ENCODE data around the gene MCUB.
A peak's percentile ranks its signal among the peaks of the same experiment; 100 is the strongest.
"Not testable (repeated sequence)": the region's sequence is repeated elsewhere in the genome, so short reads cannot be mapped to it uniquely, and the experiment has no call there.

The MCUB gene

DNA sequence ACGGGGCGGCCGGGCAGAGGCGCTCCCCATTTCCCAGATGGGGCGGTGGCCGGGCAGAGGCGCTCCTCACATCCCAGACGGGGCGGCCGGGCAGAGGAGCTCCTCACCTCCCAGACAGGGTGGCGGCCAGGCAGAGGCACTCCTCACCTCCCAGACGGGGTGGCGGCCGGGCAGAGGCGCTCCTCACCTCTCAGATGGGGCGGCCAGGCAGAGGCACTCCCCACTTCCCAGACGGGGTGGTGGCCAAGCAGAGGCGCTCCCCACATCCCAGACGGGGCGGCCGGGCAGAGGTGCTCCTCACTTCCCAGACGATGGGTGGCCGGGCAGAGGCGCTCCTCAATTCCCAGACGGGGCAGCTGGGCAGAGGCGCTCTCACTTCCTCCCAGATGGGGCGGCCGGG is 118.4 kb downstream of the MCUB start:
- not testable (repeated sequence) for DNase-seq (ENCODE audit: low read depth, low spot score)

- DNase-seq (ENCODE audit: low read depth, low spot score) = not testable (repeated sequence)
Observed at GRCh38 chr4:109678925-109679324, 118.9 kb downstream of the MCUB start.

- no peak for DNase-seq (ENCODE audit: low read depth, low spot score)
Observed at GRCh38 chr4:109682875-109683274, 122.8 kb downstream of the MCUB start.

DNA sequence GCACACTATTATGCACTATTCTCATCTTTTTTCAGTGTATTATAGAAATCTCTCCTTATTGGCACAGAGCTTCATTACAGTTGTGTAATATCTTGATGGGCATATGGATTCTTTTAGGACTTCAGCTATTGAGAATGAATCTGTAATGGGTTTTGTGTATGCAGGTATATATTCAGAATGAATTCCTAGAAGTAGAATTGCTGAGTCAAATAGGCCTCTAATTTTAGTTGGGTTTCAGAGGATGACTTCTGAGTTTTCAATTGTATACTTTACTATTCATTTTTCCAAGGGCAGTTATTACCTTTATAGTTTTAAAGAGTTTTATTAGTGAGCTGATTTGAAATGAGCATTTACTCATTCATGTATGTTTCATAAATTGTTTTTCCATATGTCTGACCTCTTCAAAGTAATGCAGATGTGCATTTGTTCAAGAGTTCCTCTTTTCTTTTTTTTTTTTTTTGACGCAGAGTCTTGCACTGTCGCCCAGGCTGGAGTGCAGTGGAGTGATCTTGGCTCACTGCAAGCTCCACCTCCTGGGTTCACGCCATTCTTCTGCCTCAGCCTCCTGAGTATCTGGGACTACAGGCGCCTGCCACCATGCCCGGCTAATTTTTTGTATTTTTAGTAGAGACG is 123.7 kb downstream of the MCUB start:
- no peak for DNase-seq (ENCODE audit: low read depth, low spot score)

DNA sequence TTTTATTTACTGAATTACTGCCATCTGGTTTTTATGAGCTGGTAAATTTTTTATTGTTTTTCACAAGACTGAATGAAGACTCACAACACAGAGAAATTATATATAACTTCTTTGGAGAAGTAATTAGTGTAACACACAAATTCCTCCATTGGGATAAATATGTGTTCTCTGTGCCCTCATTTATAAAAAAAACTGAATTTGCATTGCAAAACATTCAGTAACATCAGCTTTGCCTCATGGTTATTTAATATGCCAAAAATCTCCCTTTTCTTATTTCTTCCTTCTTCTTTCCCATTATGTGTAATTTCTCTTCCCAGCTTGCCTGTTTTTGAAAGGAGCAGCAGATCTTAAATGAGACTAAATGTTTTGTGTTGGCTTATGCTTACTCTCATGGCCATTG is 124.7 kb downstream of the MCUB start:
- no peak for DNase-seq (ENCODE audit: low read depth, low spot score)

DNA sequence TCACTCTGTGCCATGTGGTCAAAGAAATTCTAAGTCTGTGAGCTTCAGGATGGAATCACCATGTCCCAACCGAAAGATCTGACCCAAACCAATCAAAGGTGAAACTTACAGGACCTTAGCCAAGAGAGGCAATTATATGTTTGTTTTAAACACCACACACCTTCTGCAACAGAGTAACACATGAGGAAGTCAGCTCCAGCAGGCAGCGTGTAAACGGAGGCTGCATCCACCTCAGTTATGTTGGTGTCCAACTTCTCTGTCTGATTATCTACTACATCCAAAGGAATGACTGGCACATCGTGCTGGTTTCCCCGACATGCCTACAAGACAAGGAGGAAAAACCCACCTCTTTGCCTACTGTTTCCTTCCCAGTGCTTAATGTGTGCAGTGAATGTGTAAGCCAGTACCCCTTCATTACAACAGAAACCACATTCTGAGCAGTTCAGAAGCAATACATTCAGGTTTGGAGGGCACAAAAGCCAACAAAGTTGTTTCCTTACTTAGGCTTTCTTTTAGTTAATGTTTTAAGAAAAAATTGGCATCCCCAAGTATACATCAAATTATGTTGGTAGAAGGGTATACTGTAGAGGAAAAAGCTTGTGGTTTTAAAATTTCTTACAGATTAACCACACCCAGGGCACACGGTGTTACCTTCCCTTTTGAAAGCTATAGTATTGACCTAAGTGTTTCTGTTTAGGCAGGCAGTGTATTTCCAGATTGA is 130.8 kb downstream of the MCUB start:
- DNase-seq (ENCODE audit: low read depth, low spot score) = no peak

GRCh38 chr4:109691411-109691920 is 131.4 kb downstream of the MCUB start:
- DNase-seq (ENCODE audit: low read depth, low spot score) = no peak

- no peak for DNase-seq (ENCODE audit: low read depth, low spot score)
Observed at GRCh38 chr4:109698656-109699055, 138.6 kb downstream of the MCUB start.

- peak; percentile 19 for DNase-seq (ENCODE audit: low read depth, low spot score)
Observed at GRCh38 chr4:109699553-109700225, 139.6 kb downstream of the MCUB start.

DNA sequence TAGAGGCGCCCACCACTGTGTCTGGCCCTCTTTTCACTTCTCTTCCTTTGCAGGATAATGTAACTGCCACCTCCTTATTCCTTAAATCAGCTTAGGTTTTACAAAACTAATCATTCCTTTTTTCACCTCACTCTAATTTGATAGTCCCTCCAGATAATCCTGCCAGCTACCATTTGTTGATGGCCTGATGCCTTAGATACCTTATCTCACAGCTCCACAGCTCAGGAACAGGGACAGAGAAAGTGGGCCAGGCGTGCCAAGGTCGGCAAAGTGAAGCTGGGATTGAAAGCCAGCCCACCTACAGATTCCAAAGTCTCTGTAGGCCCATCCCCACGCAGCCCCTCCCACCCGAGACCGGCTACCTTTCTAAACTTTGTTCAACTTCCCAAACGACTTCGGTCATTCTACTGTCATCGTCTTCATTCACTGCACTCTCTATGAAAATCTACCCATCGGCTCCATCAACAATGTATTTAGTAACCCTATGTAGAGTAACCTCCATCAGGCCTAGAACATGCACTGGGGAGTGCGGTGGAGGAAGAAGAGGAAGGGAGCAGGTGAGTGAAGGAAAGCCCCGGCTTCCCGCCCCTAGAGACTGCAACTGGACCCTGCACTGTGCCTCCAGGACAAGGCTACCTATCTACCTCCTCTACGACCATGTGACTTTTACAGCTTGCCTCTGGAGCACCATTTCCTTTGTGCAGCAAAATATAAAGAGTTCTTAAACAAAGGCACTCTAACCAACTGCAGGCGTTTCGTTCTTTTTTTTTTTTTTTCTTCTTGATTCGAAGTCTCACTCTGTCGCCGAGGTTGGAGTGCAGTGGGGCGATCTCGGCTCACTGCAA is 141.7 kb downstream of the MCUB start:
- DNase-seq (ENCODE audit: low read depth, low spot score) = peak; percentile 17

- DNase-seq (ENCODE audit: low read depth, low spot score) = peak; percentile 90
Observed at GRCh38 chr4:109702950-109703663, 143.1 kb downstream of the MCUB start, which contains the start of gene CASP6. Gene CASP6, minus strand, starts transcription at chr4:109703445. Its CDS starts 50 bp downstream, at chr4:109703395.

DNA sequence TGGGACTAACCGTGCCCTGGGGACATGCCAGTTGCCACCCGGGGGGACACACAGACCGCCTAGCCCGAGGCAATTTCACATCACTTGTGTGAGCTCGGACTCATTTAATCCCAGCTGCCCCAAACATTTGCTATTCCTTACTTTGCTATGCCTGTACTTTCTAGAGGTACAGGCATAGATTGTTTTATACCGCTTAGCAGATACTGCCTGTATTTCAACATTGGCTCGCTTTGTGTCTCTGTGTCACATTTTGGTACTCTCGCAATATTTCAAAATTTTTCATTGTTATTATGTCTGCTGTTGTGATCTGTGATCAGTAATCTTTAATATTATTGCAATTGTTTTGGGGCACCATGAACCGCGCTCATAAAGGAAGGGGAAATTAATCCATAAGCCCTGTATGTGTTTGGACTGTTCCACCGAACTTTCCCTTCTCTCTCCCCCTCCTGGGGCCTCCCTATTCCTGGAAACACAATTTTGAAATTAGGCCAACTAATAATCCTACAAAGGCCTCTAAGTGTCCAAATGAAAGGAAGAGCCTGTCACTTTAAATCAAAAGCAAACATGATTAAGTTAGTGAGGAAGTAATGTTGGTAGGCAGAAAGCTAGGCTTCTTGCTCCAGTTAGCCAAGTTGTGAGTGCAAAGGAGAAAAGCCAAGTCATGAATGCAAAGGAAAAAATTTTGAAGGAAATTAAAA is 143.8 kb downstream of the MCUB start:
- DNase-seq (ENCODE audit: low read depth, low spot score) = peak; percentile 21

DNA sequence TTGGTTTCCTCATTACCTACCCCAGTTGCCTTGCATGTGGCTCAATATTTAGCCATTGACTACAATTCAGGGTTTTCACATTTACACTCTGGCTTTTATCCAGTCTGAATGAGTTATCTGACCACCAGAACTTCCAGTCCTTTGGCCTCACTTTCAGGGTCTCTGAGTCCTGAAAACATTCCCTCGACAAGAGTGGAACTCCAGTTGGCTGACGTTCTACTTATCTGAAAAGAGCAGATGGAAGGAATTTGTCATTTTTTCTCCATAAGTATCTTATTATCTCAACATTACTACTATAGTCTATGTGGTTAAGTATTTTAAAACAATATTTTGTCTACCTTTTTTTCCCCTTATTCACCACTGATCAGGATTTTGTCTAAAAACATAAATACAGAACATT is 148.4 kb downstream of the MCUB start:
- peak; percentile 16 for DNase-seq (ENCODE audit: low read depth, low spot score)

- DNase-seq (ENCODE audit: low read depth, low spot score) = peak; percentile 11
Observed at GRCh38 chr4:109708990-109709389, 148.9 kb downstream of the MCUB start.

DNA sequence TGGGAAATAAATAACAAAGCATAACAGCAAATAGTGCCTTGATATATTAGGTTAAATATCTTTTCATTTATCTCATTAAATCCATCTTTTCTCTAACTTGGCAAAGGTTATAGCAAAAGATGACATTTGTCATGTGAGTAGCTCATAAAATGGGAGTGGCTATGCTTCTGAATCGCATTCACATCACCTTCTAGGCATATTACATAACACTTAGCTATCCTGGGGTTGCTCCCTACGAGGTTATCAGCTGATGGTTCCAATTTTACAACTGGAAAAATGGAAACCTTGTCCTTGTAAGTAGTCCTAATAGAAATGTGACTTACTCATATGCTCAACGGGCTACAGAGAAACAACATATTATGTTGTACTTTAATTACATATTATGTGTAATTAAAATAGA is 153.5 kb downstream of the MCUB start:
- no peak for DNase-seq (ENCODE audit: low read depth, low spot score)

DNA sequence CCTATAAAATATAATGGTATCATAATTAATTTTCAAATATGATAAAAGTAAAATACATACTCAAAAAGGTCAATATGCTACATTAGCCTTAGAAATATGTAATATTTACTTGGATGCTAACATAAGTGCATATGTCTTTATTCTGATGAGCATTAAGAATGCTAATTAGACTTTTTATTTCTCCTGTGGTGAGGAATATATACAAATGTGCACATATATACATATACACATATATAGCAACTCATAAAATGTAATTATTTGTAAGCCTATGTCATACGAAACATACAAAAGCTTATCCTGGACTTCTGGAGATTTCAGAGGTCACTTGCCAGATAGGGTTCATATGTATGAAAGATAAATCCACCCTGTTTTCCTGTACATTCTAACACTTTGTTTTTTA is 158.7 kb downstream of the MCUB start:
- no peak for DNase-seq (ENCODE audit: low read depth, low spot score)

DNA sequence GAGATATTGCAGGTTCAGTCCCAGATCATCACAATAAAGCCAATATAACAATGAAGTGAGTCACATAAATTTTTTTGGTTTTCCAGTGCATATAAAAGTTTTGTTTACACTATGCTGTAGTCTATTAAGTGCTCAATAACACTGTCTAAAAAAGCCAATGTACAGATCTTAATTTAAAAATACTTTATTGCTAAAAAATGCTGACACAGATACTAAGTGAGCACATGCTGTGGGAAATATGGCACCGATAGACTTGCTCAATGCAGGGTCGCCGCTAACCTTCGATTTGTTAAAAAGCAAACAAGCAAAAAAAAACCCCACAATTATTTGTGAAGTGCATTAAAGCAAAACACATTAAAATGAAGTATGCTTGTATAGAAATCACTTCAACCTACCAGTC is 159.6 kb downstream of the MCUB start:
- DNase-seq (ENCODE audit: low read depth, low spot score) = no peak

DNA sequence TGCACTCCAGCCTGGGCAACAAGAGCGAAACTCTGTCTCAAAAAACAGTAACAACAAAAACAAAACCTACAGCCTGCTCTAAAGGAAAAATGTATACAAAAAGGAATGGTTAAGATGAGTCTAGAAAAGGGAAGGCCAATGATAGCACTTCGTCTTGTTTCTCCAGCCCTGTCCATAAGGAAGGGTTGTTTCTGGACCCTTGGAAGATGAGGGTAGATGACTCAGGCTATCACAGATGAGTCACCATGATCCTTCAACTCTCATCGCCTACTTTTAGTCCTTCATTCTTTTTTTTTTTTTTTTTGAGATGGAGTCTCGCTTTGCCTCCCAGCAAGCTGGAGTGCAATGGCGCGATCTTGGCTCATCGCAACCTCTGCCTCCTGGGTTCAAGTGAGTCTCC is 161.0 kb downstream of the MCUB start:
- DNase-seq (ENCODE audit: low read depth, low spot score) = no peak

DNA sequence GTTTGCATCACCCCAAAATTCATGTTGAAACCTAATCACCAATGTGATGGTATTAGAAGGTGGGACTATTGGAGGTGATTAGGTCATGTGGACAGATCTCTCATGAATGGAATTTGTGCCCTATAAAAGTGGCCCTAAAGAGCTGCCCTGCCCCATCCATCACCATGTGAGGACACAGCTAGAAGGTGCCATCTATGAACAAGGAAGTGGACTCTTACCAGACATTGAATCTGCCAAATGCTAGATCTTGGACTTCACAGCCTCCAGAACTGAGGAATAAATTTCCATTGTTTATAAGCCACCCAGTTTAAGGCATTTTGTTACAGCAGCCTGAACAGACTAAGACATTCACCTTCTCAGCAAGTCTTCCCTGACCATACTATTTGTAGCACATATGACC is 162.3 kb downstream of the MCUB start:
- no peak for DNase-seq (ENCODE audit: low read depth, low spot score)

GRCh38 chr4:109723110-109723509 is 163.1 kb downstream of the MCUB start:
- no peak for DNase-seq (ENCODE audit: low read depth, low spot score)

Measured in astrocyte of the hippocampus (primary cell).